Kasumi-1 (cell line): ENCODE measurements around the gene ACSF3.

Source experiments
- DNase-seq, 2 experiments: peaks; one replicate each; lab custom pipeline; 2025; lab: John Stamatoyannopoulos, UW

Gene ACSF3

DNA sequence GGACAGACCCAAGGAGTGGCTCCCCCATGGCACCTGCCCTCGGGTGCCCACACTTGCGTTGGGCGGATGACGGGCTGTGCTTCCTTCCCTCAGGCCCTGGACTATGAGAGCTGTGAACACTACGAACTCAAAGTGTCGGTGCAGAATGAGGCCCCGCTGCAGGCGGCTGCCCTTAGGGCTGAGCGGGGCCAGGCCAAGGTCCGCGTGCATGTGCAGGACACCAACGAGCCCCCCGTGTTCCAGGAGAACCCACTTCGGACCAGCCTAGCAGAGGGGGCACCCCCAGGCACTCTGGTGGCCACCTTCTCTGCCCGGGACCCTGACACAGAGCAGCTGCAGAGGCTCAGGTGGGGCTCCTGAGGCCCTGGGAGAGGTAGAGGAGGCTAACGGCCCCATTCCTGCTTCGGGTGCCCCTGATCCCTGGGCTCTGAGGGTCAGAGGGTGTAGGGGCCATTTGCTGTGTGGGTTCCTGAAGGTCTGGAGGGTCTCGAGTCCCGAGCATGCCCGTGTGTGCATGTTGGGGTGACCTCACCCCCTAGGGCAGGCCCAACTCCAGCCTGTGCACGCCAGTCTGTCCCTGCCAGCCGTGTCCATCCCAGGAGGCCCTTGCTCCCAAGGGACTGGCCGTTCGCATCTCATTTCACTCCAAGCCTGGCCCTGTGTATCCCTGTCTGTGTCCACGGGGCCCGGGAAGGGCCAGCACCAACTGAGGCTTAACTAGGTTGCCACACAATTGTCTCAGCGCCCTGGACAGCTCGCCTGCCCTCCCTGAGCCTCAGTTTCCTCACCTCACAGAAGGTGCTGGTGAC lies 96.7 kb downstream of the ACSF3 start:
- no peak for DNase-seq

DNA sequence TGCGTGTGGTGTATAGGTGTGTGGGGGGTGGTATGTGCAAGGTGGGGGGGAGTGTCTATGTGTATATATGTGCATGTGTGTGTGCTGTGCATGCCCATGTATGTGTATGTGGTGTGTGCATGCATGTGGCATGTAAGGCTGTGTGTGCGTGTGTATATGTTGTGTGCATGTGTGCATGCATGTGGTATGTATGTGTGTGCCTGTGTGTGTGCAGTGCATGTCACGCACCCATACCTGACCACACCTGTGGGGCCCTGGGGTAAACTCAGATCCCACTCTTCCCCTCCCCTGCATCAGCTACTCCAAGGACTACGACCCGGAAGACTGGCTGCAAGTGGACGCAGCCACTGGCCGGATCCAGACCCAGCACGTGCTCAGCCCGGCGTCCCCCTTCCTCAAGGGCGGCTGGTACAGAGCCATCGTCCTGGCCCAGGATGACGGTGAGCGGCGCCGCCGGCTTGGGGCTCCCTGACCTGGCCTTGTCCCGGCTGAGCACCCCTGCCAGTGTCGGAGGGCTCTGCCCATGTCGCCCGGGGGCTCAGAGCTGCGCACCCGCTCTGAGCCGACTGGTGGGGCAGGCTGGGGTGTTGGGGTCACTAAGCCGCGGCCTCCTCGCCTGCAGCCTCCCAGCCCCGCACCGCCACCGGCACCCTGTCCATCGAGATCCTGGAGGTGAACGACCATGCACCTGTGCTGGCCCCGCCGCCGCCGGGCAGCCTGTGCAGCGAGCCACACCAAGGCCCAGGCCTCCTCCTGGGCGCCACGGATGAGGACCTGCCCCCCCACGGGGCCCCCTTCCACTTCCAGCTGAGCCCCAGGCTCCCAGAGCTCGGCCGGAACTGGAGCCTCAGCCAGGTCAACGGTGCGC lies 97.6 kb downstream of the ACSF3 start:
- no peak for DNase-seq

DNA sequence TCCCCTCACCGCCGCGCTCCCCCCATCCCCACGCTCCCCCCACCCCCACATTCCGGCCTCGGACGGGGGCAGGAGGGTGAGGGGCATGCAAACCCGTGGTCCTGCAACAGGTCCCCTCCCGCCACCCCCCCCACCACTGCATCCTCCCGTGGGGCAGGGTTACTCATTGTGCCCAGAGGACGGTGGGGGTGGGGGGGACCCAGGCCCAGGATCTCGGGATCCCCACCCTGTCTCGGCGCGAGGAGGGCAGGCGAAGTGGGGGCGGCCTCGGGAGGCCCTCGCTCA lies 98.2 kb downstream of the ACSF3 start:
- no peak for DNase-seq

DNA sequence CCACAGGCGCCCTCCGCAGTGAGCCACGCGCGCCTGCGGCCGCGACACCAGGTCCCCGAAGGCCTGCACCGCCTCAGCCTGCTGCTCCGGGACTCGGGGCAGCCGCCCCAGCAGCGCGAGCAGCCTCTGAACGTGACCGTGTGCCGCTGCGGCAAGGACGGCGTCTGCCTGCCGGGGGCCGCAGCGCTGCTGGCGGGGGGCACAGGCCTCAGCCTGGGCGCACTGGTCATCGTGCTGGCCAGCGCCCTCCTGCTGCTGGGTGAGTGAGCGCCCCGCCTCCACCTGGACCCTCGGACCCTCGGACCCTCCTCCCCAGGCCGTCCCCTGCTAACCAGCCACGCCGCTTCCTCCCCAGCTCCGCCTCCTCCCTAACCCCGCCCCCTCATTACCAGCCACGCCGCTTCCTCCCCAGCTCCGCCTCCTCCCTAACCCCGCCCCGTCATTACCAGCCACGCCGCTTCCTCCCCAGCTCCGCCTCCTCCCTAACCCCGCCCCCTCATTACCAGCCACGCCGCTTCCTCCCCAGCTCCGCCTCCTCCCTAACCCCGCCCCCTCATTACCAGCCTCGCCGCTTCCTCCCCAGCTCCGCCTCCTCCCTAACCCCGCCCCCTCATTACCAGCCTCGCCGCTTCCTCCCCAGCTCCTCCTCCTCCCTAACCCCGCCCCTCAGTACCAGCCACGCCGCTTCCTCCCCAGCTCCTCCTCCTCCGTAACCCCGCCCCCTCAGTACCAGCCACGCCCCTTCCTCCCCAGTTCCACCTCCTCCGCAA lies 98.7 kb downstream of the ACSF3 start:
- peak; percentile 37 to 38 for DNase-seq

DNA sequence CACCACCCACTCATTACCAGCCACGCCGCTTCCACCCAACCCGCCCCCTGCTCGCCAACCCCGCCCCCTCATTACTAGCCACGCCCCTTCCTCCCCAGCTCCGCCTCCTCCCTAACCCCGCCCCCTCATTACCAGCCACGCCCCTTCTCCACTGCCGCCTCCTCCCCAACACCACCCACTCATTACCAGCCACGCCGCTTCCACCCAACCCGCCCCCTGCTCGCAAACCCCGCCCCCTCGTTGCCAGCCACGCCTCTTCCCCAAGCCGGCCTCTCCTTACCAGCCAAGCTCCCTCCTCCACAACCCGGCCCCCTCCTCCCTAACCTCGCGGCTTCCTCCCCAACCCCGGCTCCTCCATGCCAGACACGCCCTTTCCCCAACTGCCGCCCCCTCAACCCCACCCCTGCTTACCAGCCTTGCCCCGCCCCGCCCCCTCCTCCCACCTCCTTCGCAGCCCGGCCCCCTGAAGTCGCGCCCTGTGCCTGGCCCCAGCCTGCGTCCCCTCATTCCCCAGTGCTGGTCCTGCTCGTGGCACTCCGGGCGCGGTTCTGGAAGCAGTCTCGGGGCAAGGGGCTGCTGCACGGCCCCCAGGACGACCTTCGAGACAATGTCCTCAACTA lies 99.4 kb downstream of the ACSF3 start:
- DNase-seq: peak; percentile 57 to 81

DNA sequence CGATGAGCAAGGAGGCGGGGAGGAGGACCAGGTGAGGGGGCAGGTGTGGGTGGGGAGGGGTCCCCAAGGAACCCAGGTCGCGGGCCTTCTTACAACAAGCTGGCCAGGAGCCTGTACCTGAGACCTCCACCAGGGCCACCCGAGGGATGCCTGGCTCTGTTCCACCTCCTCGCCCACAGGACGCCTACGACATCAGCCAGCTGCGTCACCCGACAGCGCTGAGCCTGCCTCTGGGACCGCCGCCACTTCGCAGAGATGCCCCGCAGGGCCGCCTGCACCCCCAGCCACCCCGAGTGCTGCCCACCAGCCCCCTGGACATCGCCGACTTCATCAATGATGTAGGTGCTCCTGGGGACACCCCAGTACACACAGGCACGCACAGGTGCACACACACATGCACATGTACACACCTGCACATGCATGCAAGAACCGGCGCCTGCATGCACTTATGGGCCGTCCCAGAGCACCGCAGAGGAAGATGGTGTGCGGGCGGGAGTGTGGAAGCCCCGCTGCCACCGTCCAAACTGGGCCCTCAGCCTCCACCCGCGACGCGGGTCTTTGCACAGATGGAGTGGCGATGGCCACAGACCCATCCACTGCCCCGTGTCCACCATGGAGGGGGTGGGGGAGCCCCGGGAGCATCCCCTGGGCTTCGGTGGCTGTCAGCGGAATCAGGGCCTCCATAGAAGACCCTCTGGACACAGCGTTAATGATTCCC lies 100.1 kb downstream of the ACSF3 start:
- no peak for DNase-seq

DNA sequence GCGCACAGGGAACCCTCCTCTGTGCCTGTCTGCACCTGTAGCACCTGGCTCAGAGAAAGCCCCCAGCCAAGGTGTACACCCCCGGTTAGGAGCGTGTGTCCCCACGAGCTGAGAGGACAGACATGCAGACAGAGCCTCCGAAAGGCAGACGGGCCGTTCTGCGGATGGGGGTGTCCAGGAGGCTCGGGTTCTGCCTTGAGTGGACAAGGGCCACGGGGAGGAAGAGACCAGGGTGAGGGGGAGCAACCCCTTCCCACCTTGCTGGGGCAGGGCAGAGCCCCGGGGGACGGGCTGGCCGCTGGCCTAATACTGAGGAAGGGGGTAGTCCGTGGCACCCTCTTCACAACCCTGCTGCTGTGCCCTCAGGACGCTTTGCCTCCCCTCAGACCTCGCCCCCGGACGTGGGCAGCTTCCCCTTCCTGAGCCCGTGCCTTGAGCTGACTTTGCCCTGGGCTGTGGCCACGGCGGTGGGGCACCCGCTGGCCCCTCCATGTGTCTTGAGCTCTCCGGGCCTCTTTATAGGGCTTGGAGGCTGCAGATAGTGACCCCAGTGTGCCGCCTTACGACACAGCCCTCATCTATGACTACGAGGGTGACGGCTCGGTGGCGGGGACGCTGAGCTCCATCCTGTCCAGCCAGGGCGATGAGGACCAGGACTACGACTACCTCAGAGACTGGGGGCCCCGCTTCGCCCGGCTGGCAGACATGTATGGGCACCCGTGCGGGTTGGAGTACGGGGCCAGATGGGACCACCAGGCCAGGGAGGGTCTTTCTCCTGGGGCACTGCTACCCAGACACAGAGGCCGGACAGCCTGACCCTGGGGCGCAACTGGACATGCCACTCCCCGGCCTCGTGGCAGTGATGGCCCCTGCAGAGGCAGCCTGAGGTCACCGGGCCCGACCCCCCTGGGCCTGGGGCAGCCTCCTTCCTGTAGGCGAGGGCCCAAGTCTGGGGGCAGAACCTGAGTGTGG lies 101.0 kb downstream of the ACSF3 start:
- no peak for DNase-seq

DNA sequence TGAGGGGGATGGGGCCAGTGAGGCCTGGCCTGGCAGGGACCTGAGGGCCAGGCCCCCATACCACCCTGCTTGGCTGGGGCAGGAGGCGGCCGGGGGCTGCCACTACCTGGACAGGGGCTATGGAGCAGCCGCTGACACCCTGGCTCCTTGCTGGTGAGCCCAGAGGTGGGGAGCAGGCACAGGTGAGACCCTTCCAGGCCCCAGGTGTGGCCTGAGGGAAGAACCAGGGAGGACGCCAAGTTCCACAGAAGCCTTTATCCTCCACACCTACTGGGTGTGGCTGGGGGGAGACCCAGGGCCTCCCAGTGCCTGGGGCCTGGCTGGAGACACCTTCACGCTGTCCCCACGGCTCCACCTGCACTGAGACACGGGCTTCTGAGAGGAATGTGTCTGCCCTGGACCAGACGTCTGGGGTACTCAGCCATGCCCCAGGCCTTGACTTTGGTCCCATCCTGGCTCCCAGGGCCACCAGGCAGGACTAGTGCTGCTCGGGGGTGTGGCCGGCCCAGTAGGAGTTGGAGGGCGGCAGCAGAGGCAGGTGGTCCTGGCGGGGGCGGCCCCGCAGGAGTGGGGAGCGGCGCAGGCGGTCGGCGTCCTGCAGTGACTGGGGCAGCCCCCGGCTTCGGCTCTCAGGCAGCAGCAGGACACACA lies 102.0 kb downstream of the ACSF3 start:
- no peak for DNase-seq

DNA sequence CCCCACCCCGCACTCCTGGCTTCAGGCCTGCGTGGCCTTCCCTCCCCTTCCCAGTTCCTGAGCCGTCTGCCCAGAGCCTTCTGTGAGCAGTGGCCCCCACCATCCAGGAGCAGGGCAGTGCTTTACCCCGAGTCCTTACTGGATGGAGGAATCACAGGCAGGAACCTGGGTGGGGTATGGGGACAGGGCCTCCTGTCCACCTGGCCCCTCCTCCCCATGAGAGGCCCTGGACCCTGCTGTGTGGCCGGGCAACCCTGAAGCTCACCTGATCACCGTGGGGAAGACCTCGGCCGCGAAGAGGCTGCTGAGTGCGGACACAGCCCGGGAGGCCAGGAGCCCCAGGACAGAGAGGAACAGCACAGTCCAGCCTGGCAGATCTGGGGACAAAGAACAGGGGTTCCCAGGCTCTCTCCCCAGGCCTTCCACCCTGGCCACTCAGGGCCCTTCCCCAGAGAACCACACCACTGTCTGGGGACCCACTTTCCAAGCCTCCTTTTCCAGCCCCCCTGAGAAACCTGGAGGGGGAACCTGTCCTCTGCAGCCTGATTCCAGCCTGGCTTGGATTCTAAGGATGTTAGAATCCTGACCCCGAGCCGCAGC lies 103.5 kb downstream of the ACSF3 start:
- no peak for DNase-seq

DNA sequence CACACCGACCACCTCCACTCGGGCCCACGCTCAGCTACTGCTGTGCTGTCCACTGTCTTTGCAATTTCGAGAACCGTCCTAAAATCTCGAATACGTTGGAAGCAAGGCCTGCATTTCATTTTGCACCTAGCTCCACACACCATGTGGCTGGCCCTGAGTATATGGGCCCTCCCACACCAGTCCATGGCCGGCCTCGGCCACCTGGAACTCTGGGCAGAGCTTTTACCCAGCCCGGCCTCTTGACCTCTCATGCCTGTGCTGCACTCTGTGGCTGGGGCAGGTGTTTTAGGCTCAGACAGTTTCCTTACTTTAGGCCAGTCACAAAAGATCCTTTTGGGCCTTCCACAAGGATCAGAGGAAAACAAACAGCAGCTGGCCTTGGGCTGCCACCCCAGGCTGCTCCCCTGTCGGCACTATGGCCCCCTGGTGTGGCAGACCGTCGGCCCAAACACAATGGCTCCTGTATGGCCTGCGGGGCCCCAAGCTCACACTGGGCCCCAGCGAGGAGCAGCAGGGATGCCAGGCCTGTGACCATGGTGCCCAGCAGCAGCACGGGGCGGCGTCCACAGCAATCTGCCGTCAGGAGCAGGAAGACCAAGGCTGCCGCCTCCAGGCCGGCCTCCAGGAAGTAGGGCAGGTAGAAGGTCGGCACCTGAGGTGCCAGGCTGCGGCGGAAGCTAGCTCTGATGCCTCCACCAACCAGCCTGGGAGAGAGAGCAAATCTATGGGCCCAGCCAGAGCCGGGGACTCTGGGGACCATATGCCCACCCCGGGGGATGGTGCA lies 104.2 kb downstream of the ACSF3 start:
- DNase-seq: no peak

DNA sequence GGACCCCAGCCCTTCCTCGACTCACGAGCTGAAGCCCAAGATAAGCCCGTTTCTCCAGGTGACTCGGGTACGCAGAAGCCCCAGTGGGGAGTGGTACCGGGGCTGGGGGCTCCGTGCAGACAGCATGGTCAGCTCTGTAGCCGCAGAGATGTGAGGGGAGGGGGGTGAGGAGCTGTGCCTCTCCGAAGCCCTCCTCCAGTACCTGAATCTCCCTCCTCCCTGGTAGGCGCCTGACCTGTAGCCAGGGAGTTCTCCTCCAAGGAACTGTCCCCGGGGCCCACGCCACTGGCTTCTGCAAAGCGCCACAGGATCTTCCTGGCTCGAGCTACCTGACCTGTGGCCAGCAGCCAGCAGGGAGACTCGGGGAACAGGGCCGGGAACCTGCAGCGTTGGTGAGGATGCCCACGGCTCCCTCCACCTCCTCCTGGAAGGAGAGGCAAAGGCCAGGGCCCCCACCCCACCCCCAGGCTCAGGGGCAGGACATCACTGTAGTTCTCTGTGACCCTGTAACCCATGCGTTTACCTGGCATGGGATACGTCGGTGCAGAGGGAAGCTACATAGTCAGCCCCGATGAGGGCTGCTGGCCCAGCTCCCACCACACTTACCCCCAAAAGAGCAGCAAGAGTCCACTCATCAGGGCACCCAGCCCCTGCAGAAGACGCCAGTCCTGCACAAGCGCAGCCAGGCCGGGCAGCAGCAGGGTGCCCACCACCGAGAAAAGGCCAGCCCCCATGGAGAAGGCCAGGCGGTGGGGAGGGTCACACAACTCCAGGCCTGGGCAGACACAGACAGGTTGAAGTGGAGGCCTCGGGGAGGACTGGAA lies 105.0 kb downstream of the ACSF3 start:
- DNase-seq: no peak

DNA sequence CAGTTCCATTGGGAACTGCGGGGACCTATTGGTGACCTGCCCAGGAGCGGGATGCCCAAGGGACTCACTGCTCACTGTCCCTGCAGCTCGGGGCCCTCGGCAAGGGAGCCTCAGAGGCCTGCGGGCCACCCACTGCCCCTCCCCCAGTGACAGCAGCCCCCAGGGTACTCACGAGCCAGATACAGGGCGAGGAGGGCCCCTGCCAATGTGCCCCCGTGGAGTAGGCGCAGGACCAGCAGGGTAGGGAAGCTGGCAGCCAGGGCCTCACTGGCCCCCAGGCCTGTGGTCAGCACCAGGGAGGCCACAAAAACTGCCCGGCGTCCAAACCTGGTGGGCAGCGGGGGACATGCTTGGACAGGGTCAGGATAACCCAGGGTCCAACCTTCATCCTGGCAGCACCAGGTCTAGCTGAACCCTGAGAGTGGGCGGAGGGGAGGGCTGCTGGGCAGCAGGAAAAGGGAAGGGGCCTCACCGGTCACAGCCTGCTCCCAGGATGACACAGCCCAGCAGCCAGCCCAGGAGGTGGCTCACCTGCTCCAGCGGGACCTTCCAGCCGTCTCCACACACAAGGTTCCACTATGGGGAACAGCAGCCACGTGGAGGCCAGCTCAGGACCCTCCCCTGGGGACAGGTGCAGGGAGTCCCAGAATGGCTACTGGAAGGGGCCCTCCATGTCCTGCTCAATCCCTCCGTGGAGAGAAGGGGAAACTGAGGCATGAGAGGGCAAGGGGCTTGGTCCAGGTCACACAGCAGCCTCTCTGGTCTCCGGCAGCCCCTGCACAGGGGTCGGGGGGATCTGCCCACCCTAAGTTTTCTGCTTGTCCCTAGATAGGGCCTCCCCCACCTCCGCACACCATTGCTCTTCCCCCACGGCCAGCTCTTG lies 105.8 kb downstream of the ACSF3 start:
- DNase-seq: no peak

DNA sequence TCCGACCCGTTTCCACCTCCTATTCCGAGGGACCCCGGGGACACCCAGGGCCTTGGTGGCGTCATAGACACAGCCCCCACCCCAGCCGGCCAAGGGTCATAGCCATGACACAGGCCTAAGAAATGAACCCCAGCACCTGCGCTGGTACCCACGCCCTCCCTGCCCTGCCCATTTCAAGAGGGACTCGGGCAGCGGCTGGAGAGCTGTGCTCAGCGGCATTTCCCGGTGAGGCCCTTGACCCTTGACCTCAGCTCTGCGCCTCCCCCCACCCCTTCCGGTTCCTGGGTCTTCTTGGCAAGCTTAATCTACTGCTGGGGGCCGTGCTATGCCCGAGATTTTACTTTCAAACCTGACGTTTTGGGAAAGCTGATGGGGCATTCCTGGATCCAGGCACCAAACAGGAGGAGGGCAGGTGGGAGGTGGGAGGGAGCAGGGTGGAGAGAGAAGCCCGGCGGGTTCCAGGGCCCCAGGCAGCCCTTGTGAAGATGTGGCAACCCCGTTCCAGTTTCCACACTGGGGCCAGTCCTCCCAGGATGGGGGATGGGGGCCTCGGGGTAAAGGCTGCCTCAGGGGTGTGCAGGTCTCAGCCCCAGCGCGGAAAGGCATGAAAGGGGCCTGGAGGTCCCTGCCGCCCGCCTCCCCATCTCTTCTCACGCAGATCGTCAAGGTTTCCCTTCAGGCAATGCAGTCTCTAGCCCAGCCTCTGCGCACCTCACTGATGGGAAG lies 106.6 kb downstream of the ACSF3 start, which contains the start of gene SLC22A31:
Gene SLC22A31, minus strand, starts transcription at position 414 of the 726 bp plus-strand sequence. Its CDS starts 36 bp downstream, at position 378.
- DNase-seq: no peak

DNA sequence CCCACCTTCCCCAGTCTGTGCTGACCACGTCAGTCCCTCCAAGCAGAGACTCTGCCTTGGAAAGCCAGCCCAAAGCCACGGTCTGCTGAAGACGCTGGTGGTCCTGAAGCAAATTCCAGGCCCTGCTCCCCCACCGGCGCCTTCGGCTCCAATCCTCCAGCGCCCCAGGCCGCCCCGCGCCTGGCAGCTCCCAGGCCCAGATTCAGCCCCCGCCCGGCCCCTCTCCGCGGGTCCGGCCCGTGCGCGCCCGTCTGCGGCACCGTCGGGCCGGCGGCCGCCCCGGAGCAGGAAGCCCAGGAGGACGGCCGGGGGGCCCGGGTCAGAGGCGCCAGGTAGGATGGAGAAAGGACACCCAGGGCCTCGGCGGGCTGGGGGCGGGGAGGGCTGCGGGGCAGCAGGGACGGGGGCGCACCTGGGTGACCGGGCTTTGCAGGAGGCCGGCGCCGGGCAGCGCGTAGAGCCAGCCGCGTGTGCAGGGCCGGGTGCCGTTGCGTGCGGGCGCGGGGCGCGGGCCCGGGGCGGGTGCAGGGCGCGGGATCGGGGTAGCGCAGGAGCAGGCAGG lies 107.3 kb downstream of the ACSF3 start:
- DNase-seq: no peak
